ENCODE data around the gene MTSS2.

MTSS2 gene

GRCh38 chr16:70661918-70662641, 23.8 kb downstream of the MTSS2 start:
- H3K27ac ChIP-seq: peak overlapping the region in 2 of 21 experiments; percentile 17 to 56
- H3K4me3 ChIP-seq: no peak overlapping the region

- Histone ChIP-seq H3K4me3 (no peak overlapping the region), H3K27ac (no peak overlapping the region)
Measured at GRCh38 chr16:70661534-70661917, 24.3 kb downstream of the MTSS2 start.

GRCh38 chr16:70660672-70661350, 25.0 kb downstream of the MTSS2 start:
- no peak overlapping the region for H3K27ac ChIP-seq
- H3K4me3 ChIP-seq: no peak overlapping the region

GRCh38 chr16:70659953-70660671, 25.7 kb downstream of the MTSS2 start:
- no peak overlapping the region for H3K27ac ChIP-seq
- H3K4me3 ChIP-seq: no peak overlapping the region

GRCh38 chr16:70659546-70659945, 26.3 kb downstream of the MTSS2 start:
- H3K27ac ChIP-seq: no peak overlapping the region
- H3K4me3 ChIP-seq: no peak overlapping the region

- no peak overlapping the region for H3K27ac ChIP-seq
- no peak overlapping the region for H3K4me3 ChIP-seq
Measured at GRCh38 chr16:70658921-70659320, 26.9 kb downstream of the MTSS2 start.

GRCh38 chr16:70657956-70658355, 27.9 kb downstream of the MTSS2 start:
- Histone ChIP-seq H3K4me3 (no peak overlapping the region), H3K27ac (no peak overlapping the region)

GRCh38 chr16:70656712-70657263, 29.1 kb downstream of the MTSS2 start:
- no peak overlapping the region for H3K27ac ChIP-seq
- H3K4me3 ChIP-seq: no peak overlapping the region

GRCh38 chr16:70656065-70656711, 29.7 kb downstream of the MTSS2 start:
- no peak overlapping the region for H3K27ac ChIP-seq
- no peak overlapping the region for H3K4me3 ChIP-seq

- H3K4me3 ChIP-seq: peak overlapping the region in 1 of 7 experiments; percentile 2
- H3K27ac ChIP-seq: peak overlapping the region in 7 of 21 experiments; percentile 30 to 76 (median 50)
Measured at GRCh38 chr16:70653809-70654771, 31.8 kb downstream of the MTSS2 start.

GRCh38 chr16:70653406-70653805, 32.4 kb downstream of the MTSS2 start:
- H3K27ac ChIP-seq: no peak overlapping the region
- H3K4me3 ChIP-seq: no peak overlapping the region

- Histone ChIP-seq H3K4me3 (no peak overlapping the region), H3K27ac (no peak overlapping the region)
Measured at GRCh38 chr16:70652322-70652721, 33.5 kb downstream of the MTSS2 start.

- Histone ChIP-seq H3K27ac (no peak overlapping the region), H3K4me3 (no peak overlapping the region)
Measured at GRCh38 chr16:70651524-70651923, 34.3 kb downstream of the MTSS2 start.

- no peak overlapping the region for H3K27ac ChIP-seq
- no peak overlapping the region for H3K4me3 ChIP-seq
Measured at GRCh38 chr16:70650216-70650615, 35.6 kb downstream of the MTSS2 start.

- Histone ChIP-seq H3K4me3 (no peak overlapping the region), H3K27ac (no peak overlapping the region)
Measured at GRCh38 chr16:70649300-70649699, 36.6 kb downstream of the MTSS2 start.

- Histone ChIP-seq H3K27ac (no peak overlapping the region), H3K4me3 (no peak overlapping the region)
Measured at GRCh38 chr16:70648606-70649005, 37.2 kb downstream of the MTSS2 start.

GRCh38 chr16:70647441-70648359, 38.2 kb downstream of the MTSS2 start:
- H3K4me3 ChIP-seq: no peak overlapping the region

More at GRCh38 chr16:70647441-70648359, 38.2 kb downstream of the MTSS2 start:
- no peak overlapping the region for H3K27ac ChIP-seq

Data from skin epidermis (tissue), 12 donors.